ENCODE measurements around the gene CSK.

GRCh38 chr15:74815121-74815934, 33.4 kb downstream of the CSK start:
- TF ChIP-seq EP300 (IDR thresholded peaks at IDR 0.05) (no peak), POLR2AphosphoS5 (IDR thresholded peaks at IDR 0.05) (no peak), CTCF (IDR thresholded peaks at IDR 0.05) (no peak)
